Stomach smooth muscle (tissue), 2 donors: Measurements from ENCODE around the gene NDUFB8.
A peak's percentile ranks its signal among the peaks of the same experiment; 100 is the strongest.

Experiments used
- H3K27ac ChIP-seq: one replicate; pipeline ENCODE4 v1.7.0; 2013; ENCODE audit warnings: mild to moderate bottlenecking, low read length, inconsistent platforms
- H3K27me3 ChIP-seq, 2 donors: one replicate each; pipeline ENCODE4 v1.7.0; 2013; ENCODE audit warnings: low read length in 2 of 2; ENCODE audit not compliant: insufficient read depth in 2 of 2, control insufficient read depth in 1 of 2
- H3K36me3 ChIP-seq, 2 donors: one replicate each; pipeline ENCODE4 v1.7.0; 2013; ENCODE audit warnings: low read length in 2 of 2; ENCODE audit not compliant: control insufficient read depth in 2 of 2, insufficient read depth in 2 of 2
- H3K4me1 ChIP-seq: one replicate; pipeline ENCODE4 v1.7.0; 2013; ENCODE audit warnings: low read length; ENCODE audit not compliant: control insufficient read depth, insufficient read depth
- H3K4me3 ChIP-seq, 2 donors: one replicate each; pipeline ENCODE4 v1.7.0; 2013; ENCODE audit warnings: low read length in 2 of 2
- H3K9ac ChIP-seq, 2 donors: one replicate each; pipeline ENCODE4 v1.7.0; 2013; ENCODE audit warnings: low read length in 2 of 2, mild to moderate bottlenecking in 1 of 2
- H3K9me3 ChIP-seq, 2 donors: one replicate each; pipeline ENCODE4 v1.7.0; 2013; ENCODE audit warnings: low read length in 2 of 2; ENCODE audit not compliant: control insufficient read depth in 2 of 2
- donor health status: healthy.
- donor health status: Pancreatic carcinoma.

The NDUFB8 gene

DNA sequence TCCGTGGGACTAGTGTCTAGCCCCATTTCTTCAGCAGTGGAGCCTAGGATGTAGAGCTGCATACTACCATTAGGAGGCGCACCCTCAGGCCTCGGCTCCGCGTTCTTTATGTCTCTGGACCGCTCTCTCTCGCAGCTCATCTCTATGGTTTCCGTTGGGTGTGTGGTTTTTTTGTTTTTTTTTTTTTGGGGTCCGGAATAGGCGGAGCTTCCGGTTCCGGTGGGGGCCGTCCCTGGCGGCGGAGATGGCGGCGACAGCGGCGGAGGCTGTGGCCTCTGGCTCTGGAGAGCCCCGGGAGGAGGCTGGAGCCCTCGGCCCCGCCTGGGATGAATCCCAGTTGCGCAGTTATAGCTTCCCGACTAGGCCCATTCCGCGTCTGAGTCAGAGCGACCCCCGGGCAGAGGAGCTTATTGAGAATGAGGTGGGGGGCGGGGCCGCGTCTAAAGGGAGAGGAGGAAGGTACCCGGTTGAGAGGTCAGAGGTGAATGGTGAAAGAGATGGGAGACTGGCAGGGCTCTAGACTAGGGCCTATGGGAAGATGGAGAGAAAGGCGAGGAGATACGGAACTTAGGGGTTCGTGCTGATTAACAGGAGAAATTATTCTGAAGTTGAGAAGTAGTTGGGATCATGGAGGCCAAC lies 6.2 kb upstream of the NDUFB8 start, which contains the start of gene HIF1AN:
Gene HIF1AN (plus strand): TSS at position 229 of the 639 bp plus-strand sequence. CDS start 16 bp downstream, at position 245.
- Histone ChIP-seq H3K4me1 (peaks cover 12% of the 10 kb centered on the region), H3K4me3 (peak within 1 kb of the TSS; percentile 84 to 87), H3K9ac (peak within 1 kb of the TSS; percentile 69 to 74), H3K27ac (peak within 1 kb of the TSS; percentile 62), H3K27me3 (no peaks in the 10 kb centered on the region), H3K9me3 (no peaks in the 10 kb centered on the region), H3K36me3 (peaks cover 12 to 15% of the 10 kb centered on the region in 2 donors)

DNA sequence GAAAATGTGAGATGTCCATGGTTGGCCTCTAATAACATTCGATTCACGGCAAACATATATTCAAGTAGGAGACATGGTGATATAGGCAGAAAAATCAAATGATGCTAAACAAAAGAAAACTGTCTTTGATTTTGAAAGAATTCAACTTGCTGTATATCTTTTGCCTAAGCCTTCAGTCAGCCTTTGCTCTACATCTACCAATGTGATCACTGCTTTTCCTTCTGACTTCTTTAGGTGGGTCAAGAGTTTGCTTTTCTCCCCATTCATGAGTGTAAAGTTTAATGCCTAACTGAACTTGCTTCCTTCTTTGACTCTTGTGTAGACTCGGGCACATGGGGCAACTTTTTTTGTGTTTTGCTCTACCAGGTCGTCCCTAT lies 5.7 kb upstream of the NDUFB8 start:
- Histone ChIP-seq H3K27me3 (no peaks in the 10 kb centered on the region), H3K9ac (peak overlapping the region; percentile 30 to 69), H3K36me3 (peaks cover 8 to 10% of the 10 kb centered on the region in 2 donors), H3K4me1 (peaks cover 14% of the 10 kb centered on the region), H3K9me3 (no peaks in the 10 kb centered on the region), H3K27ac (no peak overlapping the region), H3K4me3 (peak overlapping the region; percentile 84 to 87)

DNA sequence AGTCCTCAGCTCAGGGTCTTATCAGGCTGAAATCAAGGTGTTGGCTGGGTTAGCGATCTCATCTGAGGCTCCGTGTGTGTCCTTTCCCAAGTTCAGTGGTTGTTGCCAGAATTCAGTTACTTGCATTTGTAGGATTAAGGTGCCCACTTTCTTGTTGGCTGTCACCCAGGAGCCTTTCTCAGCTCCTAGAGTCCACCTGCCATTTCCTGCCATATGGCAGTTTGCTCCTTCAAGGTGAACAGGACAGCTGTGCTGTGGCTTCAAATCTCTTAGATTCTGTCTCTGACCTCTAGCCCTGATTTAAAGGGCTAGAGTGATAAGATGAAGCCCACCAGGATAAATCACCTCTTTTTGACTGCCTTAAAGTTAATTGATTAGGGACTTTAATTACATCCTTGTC lies 5.1 kb upstream of the NDUFB8 start:
- Histone ChIP-seq H3K4me3 (no peak overlapping the region), H3K27me3 (no peaks in the 10 kb centered on the region), H3K9me3 (no peaks in the 10 kb centered on the region), H3K4me1 (peaks cover 20% of the 10 kb centered on the region), H3K36me3 (peaks cover 5 to 8% of the 10 kb centered on the region in 2 donors), H3K27ac (no peak overlapping the region), H3K9ac (peak overlapping the region in 1 of 2 donors; percentile 69)

DNA sequence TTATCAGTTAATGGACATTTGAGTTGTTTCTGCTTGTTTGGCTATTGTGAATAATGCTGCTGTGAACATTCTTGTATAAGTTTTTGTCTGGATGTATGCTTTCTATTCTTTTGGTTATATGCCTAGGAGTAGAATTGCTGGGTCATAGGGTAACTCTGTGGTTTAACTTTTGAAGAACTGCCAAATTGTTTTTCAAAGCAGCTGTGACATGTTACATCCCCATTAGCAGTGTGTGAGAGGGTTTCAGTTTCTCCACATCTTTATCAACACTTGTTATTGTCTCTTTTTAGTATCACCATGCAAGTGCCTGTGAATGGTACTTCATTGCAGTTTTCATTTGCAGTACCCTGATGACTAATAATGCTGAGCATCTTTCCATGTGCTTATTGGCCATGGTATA lies 2.1 kb upstream of the NDUFB8 start:
- Histone ChIP-seq H3K9ac (no peak overlapping the region), H3K4me1 (peaks cover 29% of the 10 kb centered on the region), H3K4me3 (no peak overlapping the region), H3K9me3 (no peaks in the 10 kb centered on the region), H3K27me3 (no peaks in the 10 kb centered on the region), H3K36me3 (peaks cover 3% of the 10 kb centered on the region in 2 donors), H3K27ac (no peak overlapping the region)

DNA sequence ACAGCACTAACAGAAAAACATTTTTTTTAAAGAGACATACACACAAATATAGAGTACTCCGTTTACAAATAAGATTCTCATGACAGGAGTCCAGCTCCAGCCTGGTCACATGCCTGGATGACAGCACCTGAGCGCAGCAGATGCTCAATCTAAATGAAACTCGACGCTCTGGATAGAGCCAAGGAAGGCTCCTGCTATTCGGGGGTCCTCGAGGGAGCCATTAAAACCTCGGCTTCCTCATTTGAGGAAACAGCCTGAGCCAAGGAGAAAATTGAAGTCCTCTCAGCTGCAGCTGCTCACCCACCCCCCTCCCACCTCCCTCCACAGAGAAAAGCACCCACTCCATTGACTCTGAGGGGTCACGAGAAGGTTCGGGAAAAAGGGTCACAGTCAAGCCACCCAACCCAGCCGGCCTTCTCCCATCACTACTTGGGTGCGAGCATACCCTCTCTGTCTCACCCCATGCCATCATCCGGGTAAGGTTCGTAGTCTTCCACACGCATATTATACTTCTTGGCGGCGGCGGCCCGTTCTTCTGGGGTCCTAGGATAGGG lies 673 bp downstream of the NDUFB8 start:
- Histone ChIP-seq H3K36me3 (peaks cover 28 to 29% of the 10 kb centered on the region in 2 donors), H3K27ac (peak overlapping the region; percentile 80), H3K27me3 (no peaks in the 10 kb centered on the region), H3K9ac (peak overlapping the region; percentile 97 to 98), H3K4me1 (peaks cover 21% of the 10 kb centered on the region), H3K9me3 (no peaks in the 10 kb centered on the region), H3K4me3 (peak overlapping the region; percentile 95 to 99)

DNA sequence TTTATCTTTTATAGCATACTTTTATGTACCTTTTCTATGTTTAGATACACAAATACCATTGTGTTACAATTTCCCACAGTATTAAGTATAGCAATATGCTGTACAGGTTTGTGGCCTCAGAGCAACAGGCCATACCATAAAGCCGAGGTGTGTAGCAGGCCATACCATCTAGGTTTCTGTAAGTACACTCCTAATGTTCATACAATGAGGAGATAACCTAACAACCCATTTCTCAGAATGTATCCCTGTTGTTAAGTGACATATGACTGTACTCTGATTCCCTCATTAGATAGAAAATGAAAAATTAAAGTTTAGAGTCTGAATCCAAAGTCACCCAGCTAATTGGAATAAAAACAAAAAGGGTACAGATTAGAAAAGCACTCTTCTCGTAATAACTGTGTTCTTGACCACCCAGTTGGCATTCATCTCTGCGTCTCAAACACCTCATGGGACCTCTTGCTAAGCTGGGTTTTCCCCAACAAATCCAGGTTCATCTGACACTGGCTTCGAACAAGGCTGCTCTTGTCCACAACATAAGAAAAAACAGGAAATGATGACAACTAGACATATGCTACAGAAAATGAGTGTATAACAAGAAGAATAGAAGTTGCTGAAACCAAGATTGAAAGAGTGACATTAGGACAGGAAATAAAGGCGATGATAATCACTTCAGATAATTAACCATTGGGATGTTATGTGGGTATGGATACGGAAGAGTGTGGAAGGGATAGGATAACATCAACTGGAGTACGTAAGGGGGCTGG lies 1.4 kb downstream of the NDUFB8 start:
- H3K9ac ChIP-seq: peak overlapping the region; percentile 97 to 98
- H3K4me1 ChIP-seq: peaks cover 21% of the 10 kb centered on the region
- H3K9me3 ChIP-seq: no peaks in the 10 kb centered on the region
- H3K36me3 ChIP-seq: peaks cover 34 to 35% of the 10 kb centered on the region in 2 donors
- no peaks in the 10 kb centered on the region for H3K27me3 ChIP-seq
- H3K27ac ChIP-seq: peak overlapping the region; percentile 80
- peak overlapping the region; percentile 95 to 99 for H3K4me3 ChIP-seq

DNA sequence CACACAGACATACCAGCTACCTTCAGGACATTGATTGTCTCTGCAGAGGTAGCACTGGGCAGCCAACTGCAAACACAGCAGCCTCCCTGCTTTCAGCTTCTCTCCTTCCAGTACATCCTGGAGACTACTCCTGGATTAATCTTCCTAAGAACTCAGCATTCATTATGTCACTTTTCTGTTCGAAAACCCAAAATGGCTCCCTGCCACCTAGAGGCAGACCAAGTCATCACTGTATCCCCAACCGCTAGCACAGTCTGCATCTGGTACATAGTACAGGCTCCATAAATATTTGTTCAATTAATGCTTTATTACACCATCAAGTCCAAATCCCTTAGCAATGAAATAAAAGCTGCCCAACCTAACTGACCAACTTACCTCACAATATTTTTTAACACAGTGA lies 5.0 kb downstream of the NDUFB8 start:
- Histone ChIP-seq H3K36me3 (peaks cover 35 to 37% of the 10 kb centered on the region in 2 donors), H3K27ac (no peak overlapping the region), H3K9ac (no peak overlapping the region)

DNA sequence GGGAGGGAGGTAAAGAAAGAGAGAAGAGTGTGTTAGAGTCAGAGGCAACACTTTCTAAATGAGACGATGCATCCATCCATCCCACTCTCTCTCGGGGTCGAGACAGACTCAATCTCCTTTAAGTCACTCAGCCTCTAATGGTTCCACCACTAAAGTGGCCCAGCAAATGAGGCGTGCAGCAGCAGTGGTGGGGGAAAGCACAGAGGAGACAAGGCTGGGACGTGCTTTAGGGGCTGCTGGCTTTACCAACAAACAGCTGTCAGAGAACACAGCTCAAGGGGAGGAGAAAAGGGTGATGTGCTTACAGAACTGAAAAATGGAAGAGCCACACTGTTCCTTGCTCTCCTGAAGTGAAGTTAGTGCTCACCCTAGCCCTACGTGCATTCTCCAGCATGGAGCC lies 5.5 kb downstream of the NDUFB8 start:
- H3K4me3 ChIP-seq: no peak overlapping the region
- no peaks in the 10 kb centered on the region for H3K27me3 ChIP-seq
- H3K36me3 ChIP-seq: peaks cover 35 to 37% of the 10 kb centered on the region in 2 donors
- no peak overlapping the region for H3K27ac ChIP-seq
- H3K9me3 ChIP-seq: no peaks in the 10 kb centered on the region
- no peak overlapping the region for H3K9ac ChIP-seq
- H3K4me1 ChIP-seq: peaks cover 19% of the 10 kb centered on the region

More for the DNA sequence above, 5.0 kb downstream of the NDUFB8 start:
- Histone ChIP-seq H3K27me3 (no peaks in the 10 kb centered on the region), H3K4me3 (no peak overlapping the region), H3K4me1 (peaks cover 16% of the 10 kb centered on the region), H3K9me3 (no peaks in the 10 kb centered on the region)

DNA sequence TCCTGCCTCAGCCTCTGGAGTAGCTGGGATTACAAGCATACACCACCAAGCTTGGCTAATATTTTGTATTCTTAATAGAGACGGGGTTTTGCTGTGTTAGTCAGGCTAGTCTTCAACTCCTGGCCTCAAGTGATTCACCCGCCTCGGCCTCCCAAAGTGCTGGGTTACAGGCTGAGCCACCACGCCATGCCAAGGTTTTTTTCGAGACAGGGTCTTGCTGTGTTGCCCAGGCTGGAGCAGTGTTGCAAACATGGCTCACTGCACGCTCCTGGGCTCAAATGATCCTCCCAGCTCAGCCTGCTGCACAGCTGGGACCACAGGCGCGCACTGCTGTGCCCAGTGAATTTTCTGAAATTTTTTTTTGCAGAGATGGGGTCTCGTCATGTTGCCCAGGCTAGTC lies 6.7 kb downstream of the NDUFB8 start:
- no peak overlapping the region for H3K27ac ChIP-seq
- H3K36me3 ChIP-seq: peaks cover 32 to 37% of the 10 kb centered on the region in 2 donors
- no peaks in the 10 kb centered on the region for H3K9me3 ChIP-seq
- peaks cover 12% of the 10 kb centered on the region for H3K4me1 ChIP-seq
- H3K4me3 ChIP-seq: no peak overlapping the region
- H3K9ac ChIP-seq: no peak overlapping the region
- no peaks in the 10 kb centered on the region for H3K27me3 ChIP-seq

DNA sequence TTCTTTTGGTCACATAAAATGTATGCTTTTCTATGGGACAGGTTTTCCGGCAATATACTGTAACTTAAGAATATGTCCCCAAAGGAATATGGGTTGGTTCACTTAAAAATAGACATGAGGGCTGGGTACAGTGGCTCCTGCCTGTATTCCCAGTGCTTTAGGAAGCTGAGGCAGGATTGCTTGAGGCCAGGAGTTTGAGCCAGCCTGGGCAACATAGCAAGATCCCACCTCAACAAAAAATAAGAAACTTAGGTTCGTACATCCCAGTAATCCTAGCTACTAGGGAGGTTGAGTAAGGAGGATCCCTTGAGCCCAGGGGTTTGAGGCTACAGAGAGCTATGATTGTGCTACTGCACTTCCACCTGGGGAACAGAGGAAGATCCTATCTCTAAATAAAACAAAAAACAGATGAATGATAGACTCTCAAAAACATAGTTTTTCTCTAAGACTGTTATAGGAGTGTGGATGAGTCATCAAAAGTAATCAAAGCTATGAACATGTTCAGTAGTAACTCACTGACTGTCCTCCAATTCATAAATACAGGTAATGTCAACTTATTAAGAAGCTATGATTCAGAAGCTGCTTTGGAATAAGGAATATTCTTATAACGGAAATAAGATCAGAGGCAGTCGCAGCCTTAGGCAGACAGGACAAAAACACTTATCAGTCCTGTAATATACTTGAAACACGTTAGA lies 7.4 kb downstream of the NDUFB8 start:
- no peak overlapping the region for H3K27ac ChIP-seq
- no peak overlapping the region for H3K4me3 ChIP-seq
- no peak overlapping the region for H3K9ac ChIP-seq
- H3K4me1 ChIP-seq: peaks cover 12% of the 10 kb centered on the region
- no peaks in the 10 kb centered on the region for H3K27me3 ChIP-seq
- peaks cover 32 to 37% of the 10 kb centered on the region in 2 donors for H3K36me3 ChIP-seq
- no peaks in the 10 kb centered on the region for H3K9me3 ChIP-seq
